Measurements from ENCODE around the gene GNAQ.

GRCh38 chr9:77697238-77697984, 334.2 kb downstream of the GNAQ start:
- TF ChIP-seq, protein P1, sequence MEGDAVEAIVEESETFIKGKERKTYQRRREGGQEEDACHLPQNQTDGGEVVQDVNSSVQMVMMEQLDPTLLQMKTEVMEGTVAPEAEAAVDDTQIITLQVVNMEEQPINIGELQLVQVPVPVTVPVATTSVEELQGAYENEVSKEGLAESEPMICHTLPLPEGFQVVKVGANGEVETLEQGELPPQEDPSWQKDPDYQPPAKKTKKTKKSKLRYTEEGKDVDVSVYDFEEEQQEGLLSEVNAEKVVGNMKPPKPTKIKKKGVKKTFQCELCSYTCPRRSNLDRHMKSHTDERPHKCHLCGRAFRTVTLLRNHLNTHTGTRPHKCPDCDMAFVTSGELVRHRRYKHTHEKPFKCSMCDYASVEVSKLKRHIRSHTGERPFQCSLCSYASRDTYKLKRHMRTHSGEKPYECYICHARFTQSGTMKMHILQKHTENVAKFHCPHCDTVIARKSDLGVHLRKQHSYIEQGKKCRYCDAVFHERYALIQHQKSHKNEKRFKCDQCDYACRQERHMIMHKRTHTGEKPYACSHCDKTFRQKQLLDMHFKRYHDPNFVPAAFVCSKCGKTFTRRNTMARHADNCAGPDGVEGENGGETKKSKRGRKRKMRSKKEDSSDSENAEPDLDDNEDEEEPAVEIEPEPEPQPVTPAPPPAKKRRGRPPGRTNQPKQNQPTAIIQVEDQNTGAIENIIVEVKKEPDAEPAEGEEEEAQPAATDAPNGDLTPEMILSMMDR (IDR thresholded peaks at IDR 0.05), result no peak
- no peak for TF ChIP-seq POLR2A (IDR thresholded peaks at IDR 0.05)
